GM11168 (cell line): ENCODE results near the gene MAP3K13.
"Not testable (repeated sequence)": the region's sequence is repeated elsewhere in the genome, so short reads cannot be mapped to it uniquely, and the experiment has no call there.

Experiments used
- in situ Hi-C: fragments of 300-500 bp; cut with MboI; formaldehyde crosslinking; loops from one replicate; pipeline ENCODE4 v1.12.0; 2022; ENCODE audit warnings: low sequenced_read_pairs; ENCODE audit not compliant: unreplicated experiment

The MAP3K13 gene

DNA sequence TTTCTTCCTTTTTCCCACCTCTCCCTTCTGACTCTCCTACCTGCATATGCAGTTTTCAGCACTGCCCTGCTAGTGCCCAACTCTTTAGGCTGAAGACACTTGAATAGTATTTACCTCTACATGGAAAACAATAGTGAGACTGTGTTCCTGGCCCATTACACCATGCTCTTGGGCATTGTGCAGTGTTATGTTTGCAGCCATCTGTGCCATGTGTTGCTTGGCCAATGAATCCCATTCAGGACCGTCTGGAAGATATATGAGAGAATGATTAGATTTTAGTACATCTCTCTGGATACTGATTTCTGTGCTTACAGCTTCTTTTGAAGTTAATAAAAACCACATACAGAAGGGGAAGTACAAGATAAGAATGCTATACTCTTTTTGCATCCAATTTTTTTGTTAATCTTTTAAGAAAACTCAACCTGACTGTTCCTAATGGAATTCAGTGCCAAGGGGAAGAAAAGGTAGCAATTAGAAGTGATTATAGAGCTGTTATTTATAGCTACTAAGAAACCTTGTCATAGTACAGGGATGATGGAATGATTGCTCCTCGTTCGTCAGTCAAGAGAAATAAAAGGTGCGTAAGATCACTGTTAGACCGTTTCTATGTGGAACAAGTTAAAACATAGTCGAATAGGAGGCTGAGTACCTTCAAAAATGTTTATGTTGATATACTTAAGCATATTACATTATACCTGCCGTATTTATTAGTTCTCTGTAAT, 77.0 kb downstream of the MAP3K13 start:
- in situ Hi-C loops = no loop called here

DNA sequence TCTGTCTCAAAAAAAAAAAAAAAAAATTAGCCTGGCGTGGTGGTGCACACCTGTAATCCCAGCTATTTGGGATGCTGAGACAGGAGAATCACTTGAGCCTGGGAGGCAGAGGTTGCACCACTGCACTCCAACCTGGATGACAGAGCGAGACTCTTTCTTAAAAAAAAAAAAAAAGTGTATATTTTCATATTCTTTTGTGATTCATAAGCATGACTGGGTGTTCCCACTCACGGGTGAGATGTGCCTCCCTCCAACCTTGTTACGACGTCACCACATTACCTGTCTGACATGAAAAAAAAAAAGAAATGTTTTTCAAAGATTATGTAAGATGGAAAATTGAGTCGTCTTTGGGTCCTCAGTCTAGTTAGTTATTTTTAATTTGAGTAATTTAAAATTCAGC, 79.1 kb downstream of the MAP3K13 start:
- in situ Hi-C loops = no loop called here

DNA sequence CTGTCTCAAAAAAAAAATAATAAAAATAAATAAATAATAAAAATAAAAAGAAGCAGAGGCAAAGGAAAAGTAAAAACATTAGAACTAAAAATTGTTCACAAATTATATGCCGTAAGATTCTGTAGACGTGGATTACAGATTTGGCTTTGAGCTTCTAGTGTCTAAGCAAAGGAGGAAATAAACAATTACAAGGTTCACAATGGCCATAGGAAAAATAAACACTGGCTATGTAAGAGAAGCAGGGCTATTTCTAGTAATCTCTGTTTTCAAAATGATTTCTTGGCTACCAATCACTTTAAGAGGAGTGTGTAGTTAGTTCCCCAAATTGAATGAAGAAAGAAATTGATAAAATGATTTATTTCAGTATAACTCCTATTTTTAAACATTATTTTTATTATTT, 81.4 kb downstream of the MAP3K13 start:
- in situ Hi-C loops = no loop called here

DNA sequence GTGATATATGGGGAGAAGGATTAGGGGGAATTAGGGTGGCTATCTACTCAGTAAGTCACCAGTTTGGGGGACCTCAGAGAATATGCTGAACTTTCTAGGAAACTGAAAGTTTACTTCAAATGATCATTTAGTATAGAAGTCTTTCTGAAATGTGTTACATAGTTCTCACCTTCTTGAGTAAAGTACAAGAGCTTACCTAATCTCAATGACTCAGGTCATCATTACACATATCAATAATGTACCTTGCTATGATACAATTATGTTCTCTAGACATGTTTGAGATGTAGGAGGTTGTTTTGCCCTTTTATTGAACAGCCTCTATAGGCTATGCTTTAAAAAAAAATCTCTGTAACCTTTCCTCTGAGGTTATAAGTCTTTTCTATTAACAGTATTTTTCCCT, 85.2 kb downstream of the MAP3K13 start:
- in situ Hi-C loops = no loop called here

DNA sequence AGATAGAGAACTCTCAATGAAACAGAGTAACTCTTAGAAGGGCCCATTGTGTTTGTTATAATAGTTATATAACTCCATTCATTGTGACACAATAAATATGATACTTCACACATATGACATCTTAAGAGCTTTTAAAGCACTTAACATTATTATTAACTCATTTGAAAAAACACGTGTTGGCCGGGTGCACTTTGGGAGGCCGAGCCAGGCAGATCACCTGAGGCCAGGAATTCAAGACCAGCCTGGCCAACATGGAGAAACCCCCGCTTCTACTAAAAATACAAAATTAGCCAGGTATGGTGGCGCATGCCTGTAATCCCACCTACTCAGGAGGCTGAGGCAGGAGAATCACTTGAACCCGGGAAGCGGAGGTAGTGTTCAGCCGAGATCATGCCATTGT, 88.5 kb downstream of the MAP3K13 start:
- in situ Hi-C loops = not testable (repeated sequence)

DNA sequence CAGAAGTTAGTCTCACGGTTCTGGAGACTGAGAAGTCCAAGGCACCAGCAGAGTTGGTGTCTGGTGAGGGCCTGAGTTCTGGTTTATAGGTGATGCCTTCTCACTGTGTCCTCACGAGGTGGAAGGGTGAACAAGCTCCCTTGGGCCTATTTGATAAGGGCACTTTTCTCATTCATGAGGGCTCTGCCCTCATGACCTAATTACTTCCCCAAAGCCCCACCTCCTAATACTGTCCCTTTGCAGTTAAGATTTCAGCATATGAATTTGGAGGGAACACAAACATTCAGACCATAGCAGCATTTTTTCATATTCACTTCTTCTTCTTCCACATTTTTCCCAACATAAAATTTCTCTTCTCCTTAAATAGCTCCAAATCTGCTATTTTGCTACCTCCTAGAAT, 94.4 kb downstream of the MAP3K13 start:
- in situ Hi-C loops = no loop called here

DNA sequence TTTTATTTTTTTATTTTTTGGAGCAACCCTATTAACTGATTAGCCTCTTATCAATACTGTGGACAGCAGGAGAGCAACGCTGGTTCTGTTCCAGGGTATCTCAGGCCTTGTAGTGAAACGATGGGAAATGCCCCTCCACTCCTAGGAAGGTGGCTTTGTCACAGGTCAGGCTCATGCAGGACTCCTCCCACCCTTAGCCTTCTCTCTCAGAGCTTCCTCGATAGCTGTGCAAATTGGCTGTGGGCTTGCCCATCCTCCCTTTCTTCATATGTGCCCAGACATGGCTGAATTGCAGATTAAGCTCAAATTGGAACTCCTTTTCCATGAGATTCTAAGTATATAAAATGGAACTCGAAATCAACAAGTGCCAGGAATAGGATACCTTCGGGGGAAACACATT, 97.4 kb downstream of the MAP3K13 start:
- in situ Hi-C loops = no loop called here

DNA sequence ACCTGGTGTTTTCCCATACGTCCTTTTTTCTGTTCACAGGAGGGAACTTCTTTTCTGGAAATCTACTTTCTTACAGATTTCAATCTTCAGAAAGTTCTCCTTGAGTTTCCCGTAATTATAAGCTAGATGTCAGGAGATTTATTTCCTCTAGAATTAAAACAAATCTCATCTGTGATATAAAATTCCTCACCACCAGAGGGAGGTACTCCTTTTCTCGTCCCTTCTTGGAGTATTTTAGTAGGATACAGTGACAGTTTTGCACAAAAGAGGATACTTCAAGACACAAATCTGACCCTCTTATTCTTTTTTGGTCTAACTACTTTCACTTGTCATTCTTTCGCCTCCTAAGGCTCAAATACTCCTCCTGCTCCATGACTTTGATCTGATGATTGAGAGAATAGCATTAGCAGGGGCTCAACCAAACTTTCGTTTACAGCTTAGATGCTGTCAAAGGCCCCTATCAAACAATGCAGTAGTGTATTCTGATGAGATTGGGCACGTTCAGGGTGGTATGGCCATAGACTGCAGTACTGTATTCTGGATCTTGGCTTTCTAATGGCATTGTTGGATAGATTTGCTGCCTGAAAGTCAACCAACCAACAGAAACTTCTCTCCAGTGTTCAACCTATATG, 97.9 kb downstream of the MAP3K13 start:
- in situ Hi-C loops = no loop called here

DNA sequence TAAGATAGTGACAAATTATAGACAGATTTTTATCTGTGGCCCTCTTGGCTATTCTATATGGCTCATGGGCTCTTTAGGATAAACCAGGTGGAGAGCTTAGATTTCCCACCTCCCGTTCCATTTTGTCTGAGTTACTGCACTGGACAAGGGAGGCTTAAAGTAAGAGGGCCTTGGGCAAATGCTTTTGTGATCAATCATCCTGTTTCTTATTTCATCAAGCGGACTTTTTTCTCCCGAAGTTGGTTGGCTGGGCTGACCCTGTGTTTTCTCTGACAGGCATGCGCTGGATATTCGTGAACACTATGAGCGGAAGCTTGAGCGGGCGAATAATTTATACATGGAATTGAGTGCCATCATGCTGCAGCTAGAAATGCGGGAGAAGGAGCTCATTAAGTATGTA, 102.5 kb downstream of the MAP3K13 start:
- in situ Hi-C loops = no loop called here

DNA sequence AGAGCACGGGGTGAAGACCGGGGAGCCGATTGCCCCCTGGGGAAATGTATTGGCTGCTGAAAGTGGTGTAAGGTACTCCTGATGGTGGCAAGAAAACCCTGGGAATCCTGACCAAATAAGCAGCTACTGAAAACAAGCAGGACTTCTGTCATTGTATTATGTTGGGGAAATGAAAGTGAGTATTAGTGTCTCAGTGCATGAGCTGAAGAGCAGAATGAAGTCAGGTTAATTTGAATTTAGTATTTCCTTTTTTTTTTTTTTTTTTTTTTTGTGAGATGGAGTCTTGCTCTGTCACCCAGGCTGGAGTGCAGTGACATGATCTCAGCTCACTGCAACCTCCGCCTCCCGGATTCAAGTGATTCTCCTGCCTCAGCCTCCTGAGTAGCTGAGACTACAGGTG, 103.2 kb downstream of the MAP3K13 start:
- in situ Hi-C loops = not testable (repeated sequence)

DNA sequence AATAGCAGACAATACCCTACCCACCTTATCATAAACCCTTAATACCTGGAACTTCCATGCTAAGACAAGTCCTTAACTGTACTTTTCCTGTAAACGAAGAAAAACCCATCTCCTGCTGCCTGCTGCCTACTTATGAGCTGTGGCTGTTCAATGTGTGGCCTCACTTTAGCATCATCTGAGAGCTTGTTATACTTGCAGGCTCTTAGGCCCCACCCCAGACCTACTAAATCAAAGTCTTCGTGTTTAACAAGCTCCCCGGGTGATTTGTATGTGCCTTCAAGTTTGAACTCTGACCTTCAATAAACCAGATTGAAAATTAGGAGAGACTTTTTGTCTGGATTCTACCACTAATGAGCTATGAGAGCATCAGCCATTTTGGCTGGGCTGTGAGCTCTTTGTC, 106.6 kb downstream of the MAP3K13 start:
- in situ Hi-C loops = no loop called here

DNA sequence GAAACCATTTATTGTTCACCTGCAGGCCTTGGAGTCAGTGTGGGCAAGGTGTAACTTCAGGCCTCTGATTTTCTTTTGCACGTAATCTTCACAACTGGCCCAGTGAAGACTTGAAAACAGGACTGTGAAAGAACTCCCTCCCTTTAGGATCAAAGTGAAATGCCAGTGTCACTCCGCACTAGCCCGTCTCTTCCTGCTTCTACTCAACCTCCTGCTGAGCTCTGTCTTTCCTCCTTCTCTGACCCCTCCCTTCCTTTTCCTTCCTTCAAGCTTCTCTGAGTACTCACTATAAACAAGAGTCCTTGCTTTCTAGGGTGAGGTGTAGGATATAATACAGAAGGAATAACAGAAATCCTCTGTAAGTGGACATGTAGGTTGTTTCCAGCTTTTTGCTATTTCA, 107.4 kb downstream of the MAP3K13 start:
- in situ Hi-C loops = no loop called here

DNA sequence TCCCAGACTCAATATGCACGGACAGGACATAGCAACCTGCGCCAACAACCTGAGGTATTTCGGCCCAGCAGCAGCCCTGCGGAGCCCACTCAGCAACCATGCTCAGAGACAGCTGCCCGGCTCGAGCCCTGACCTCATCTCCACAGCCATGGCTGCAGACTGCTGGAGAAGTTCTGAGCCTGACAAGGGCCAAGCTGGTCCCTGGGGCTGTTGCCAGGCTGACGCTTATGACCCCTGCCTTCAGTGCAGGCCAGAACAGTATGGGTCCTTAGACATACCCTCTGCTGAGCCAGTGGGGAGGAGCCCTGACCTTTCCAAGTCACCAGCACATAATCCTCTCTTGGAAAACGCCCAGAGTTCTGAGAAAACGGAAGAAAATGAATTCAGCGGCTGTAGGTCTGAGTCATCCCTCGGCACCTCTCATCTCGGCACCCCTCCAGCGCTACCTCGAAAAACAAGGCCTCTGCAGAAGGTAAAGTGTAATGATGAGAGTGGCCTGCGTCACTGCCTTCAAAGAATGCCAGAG, 110.4 kb downstream of the MAP3K13 start:
- in situ Hi-C loops = no loop called here

DNA sequence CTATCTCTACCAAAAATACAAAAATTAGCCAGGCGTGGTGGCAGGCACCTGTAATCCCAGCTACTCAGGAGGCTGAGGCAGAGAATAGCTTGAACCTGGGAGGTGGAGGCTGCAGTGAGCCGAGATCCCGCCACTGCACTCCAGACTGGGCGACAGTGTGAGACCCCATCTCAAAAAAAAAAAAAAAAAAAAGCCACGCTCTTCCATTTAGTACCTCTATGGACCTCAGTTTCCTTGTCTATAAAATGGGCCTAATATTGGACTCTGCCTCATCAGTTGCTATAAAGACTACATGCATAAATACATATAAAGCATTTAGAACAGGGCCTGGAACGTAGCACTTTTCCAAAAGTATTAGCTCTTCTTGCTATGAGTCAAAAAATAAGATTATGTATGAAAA, 112.0 kb downstream of the MAP3K13 start:
- in situ Hi-C loops = not testable (repeated sequence)

DNA sequence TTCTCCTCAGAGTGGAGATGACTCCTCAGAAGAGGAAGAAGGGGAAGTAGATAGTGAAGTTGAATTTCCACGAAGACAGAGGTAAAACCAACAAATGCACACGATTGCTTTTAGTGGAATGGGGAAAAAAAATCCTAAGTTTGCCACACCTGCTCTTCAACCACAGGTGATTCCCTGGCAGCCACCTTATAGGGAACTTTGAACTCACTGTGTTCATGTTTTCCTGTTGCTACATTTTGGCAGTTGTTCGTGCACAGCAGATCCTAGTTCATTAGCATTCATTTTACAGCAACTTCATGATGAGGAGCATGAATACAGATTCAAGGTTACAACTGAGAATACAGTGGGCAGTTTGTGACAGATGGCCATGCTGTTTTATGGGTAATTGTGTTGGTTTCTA, 114.4 kb downstream of the MAP3K13 start:
- in situ Hi-C loops = no loop called here

DNA sequence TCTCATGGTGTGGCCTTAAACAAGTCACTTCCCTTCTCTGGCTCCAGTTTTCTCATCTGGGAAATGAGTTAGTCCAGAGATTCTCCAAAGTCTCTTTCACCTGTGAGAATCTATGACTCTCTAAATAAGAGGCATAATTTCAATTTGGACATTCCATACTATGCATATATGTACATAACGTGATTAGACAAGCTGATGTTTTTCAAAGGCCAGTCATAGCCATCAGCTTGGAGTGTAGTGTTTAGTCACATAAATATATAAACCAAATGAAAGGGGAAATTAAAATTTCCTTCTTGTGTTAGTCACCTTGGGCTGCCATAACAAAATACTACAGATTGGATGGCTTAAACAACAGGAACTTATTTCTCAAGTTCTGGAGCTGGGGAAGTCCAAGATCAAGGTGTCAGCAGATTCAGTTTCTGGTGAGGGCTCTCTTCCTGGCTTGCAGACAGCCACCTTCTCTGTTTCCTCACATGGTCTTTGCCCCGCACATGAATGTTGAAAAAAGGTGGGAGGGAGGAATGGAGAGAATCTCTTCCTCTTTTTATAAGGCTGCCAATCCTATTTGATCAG, 116.5 kb downstream of the MAP3K13 start:
- in situ Hi-C loops = no loop called here

DNA sequence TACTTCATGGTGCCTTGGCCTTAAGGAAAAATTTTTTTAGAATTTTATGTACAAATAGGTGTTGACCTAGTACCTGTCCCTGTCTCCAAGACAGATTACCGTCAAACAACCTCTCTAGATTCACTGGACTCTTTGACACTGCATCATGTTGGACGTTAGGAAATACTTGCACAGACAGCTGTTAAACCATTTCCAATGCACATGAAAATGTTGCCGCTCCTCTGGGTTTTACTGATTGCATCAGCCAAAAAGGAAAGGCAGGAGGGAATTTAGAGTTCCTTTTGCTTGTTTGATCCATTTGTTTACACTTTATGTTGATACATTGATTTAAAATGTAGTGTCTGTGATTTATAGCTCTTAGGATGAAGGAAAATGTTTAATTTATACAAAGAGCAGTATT, 121.4 kb downstream of the MAP3K13 start:
- in situ Hi-C loops = no loop called here

DNA sequence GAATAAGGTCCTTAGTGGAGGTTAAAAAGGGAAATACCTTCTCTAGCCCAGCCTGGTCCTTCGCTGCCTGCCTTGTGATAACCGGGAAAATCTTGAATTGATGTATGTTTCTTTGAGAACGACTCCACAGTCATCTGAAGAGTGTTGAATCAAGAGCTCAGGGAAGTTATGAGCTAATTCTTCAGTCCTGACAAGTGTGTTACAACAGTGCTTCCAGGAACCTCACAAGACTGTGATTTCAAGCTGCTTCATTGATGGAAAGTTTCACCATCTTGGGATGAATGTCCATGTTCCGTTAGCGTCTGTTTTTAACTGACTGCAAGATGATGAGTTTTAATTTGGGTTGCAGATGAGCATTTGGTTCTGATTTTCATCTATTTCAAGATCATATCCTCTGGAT, 123.5 kb downstream of the MAP3K13 start:
- in situ Hi-C loops = no loop called here

DNA sequence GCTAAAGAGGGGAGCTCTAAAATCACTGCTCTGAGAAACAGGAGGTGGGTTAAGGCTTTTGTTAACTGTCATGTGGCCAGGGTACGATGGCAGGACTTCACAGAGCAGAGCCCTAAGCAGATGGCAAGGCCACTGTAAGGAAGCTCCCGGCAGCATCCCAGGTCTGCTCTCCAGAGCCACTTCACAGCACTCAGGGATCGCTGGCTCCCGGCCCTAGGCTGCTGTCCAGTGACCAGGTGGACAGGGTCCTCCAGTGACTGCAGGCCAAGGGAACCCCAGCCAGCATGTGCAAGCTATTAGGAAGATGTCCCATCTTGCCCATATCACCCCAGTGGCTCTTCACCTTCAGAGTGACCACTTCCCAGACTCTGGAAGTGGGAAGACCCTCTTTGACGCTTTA, 125.5 kb downstream of the MAP3K13 start:
- in situ Hi-C loops = no loop called here

DNA sequence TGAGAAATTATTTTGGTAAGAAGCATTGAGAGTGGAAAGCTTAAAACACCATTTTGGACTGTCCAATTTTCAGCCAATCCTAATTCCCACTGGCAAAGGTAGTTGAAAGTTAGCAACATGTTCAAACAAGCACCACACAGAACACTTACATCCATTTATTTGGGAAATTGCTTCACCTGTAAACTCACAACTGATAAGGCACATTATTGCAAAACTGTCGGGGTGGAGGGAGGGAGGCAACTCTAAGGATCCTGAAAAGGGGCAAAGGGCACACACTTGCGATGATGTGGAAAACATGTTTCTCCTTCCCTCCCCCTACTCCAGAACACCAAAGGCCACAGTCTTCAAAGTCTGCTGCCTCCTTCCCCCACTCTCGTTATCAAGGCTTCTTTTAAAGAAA, 126.5 kb downstream of the MAP3K13 start:
- in situ Hi-C loops = no loop called here

DNA sequence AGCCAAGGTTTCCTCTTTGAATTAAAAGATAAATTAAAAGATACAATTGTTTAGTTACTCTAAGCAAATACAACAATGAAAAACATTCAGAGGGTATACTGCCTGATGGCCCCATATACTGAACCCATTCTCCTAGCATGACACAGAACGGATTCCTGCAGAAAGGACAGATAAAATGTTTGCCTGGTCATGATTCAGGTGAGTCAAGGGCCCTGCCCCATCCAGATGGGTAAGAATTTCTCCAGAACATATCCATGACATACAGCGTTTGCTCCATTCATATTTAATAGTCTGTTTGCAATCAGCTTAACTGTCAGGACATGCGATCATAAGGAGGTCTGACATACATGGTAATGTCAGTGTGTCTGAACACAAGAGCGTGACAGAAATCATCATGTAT, 127.3 kb downstream of the MAP3K13 start:
- in situ Hi-C loops = no loop called here
